Neuron (in vitro differentiated cells): ENCODE results near the gene TCF4.

ENCODE experiments used
- H2AFZ ChIP-seq: one replicate; pipeline ENCODE4 v1.6.1; 2013; ENCODE audit warnings: low read depth, mild to moderate bottlenecking, inconsistent platforms, low read length, moderate library complexity
- H3K27me3 ChIP-seq: one replicate; pipeline ENCODE4 v1.6.1; 2013; ENCODE audit warnings: low read length; ENCODE audit not compliant: insufficient read depth
- H3K36me3 ChIP-seq: one replicate; pipeline ENCODE4 v1.6.1; 2013; ENCODE audit warnings: low read length; ENCODE audit not compliant: insufficient read depth
- H3K4me1 ChIP-seq: one replicate; pipeline ENCODE4 v1.6.1; 2013; ENCODE audit warnings: low read length; ENCODE audit not compliant: insufficient read depth
- H3K4me3 ChIP-seq: 2 replicates; pipeline ENCODE4 v1.5.1; 2013; ENCODE audit warnings: mild to moderate bottlenecking, low read length, moderate library complexity
- H3K9me3 ChIP-seq: one replicate; pipeline ENCODE4 v1.6.1; 2013; ENCODE audit warnings: low read length

Gene TCF4

GRCh38 chr18:55523001-55523400 lies 65.0 kb downstream of the TCF4 start:
- Histone ChIP-seq H3K36me3 (no peaks in the 10 kb centered on the region), H2AFZ (no peak overlapping the region), H3K4me3 (no peak overlapping the region), H3K9me3 (no peaks in the 10 kb centered on the region), H3K4me1 (peaks cover 16% of the 10 kb centered on the region), H3K27me3 (no peaks in the 10 kb centered on the region)

GRCh38 chr18:55522011-55522410 lies 66.0 kb downstream of the TCF4 start:
- H3K4me3 ChIP-seq, result no peak overlapping the region
- H3K9me3 ChIP-seq, result no peaks in the 10 kb centered on the region
- H3K27me3 ChIP-seq, result no peaks in the 10 kb centered on the region
- H2AFZ ChIP-seq, result no peak overlapping the region
- H3K4me1 ChIP-seq, result peaks cover 16% of the 10 kb centered on the region
- H3K36me3 ChIP-seq, result no peaks in the 10 kb centered on the region

GRCh38 chr18:55517055-55517454 lies 70.9 kb downstream of the TCF4 start:
- Histone ChIP-seq H3K27me3 (no peaks in the 10 kb centered on the region), H2AFZ (no peak overlapping the region), H3K9me3 (no peaks in the 10 kb centered on the region), H3K4me1 (peaks cover 7% of the 10 kb centered on the region), H3K36me3 (no peaks in the 10 kb centered on the region), H3K4me3 (no peak overlapping the region)

- Histone ChIP-seq H3K4me1 (peaks cover 7% of the 10 kb centered on the region), H3K27me3 (no peaks in the 10 kb centered on the region), H2AFZ (no peak overlapping the region), H3K4me3 (no peak overlapping the region), H3K9me3 (no peaks in the 10 kb centered on the region), H3K36me3 (no peaks in the 10 kb centered on the region)
Observed at GRCh38 chr18:55515941-55516710, 71.9 kb downstream of the TCF4 start.

- Histone ChIP-seq H2AFZ (no peak overlapping the region), H3K4me1 (peaks cover 13% of the 10 kb centered on the region), H3K9me3 (no peaks in the 10 kb centered on the region), H3K4me3 (no peak overlapping the region), H3K27me3 (no peaks in the 10 kb centered on the region), H3K36me3 (no peaks in the 10 kb centered on the region)
Observed at GRCh38 chr18:55515214-55515613, 72.8 kb downstream of the TCF4 start.

GRCh38 chr18:55513161-55513560 lies 74.8 kb downstream of the TCF4 start:
- no peaks in the 10 kb centered on the region for H3K36me3 ChIP-seq
- H2AFZ ChIP-seq, result no peak overlapping the region
- H3K4me1 ChIP-seq, result peaks cover 20% of the 10 kb centered on the region
- no peaks in the 10 kb centered on the region for H3K9me3 ChIP-seq
- no peaks in the 10 kb centered on the region for H3K27me3 ChIP-seq
- H3K4me3 ChIP-seq, result no peak overlapping the region

- Histone ChIP-seq H3K27me3 (no peaks in the 10 kb centered on the region), H3K4me3 (no peak overlapping the region), H3K4me1 (peaks cover 20% of the 10 kb centered on the region), H3K9me3 (no peaks in the 10 kb centered on the region), H2AFZ (no peak overlapping the region), H3K36me3 (no peaks in the 10 kb centered on the region)
Observed at GRCh38 chr18:55511277-55511676, 76.7 kb downstream of the TCF4 start.

GRCh38 chr18:55510809-55511208 lies 77.2 kb downstream of the TCF4 start:
- Histone ChIP-seq H3K9me3 (no peaks in the 10 kb centered on the region), H2AFZ (no peak overlapping the region), H3K4me3 (no peak overlapping the region), H3K36me3 (no peaks in the 10 kb centered on the region), H3K27me3 (no peaks in the 10 kb centered on the region), H3K4me1 (peaks cover 20% of the 10 kb centered on the region)

- Histone ChIP-seq H2AFZ (no peak overlapping the region), H3K9me3 (no peaks in the 10 kb centered on the region), H3K4me1 (peaks cover 20% of the 10 kb centered on the region), H3K27me3 (no peaks in the 10 kb centered on the region), H3K36me3 (no peaks in the 10 kb centered on the region), H3K4me3 (no peak overlapping the region)
Observed at GRCh38 chr18:55509631-55510324, 78.2 kb downstream of the TCF4 start.

- Histone ChIP-seq H3K4me1 (peaks cover 20% of the 10 kb centered on the region), H2AFZ (no peak overlapping the region), H3K27me3 (no peaks in the 10 kb centered on the region), H3K36me3 (no peaks in the 10 kb centered on the region), H3K4me3 (no peak overlapping the region), H3K9me3 (no peaks in the 10 kb centered on the region)
Observed at GRCh38 chr18:55508651-55509050, 79.3 kb downstream of the TCF4 start.

- no peaks in the 10 kb centered on the region for H3K36me3 ChIP-seq
- H3K4me1 ChIP-seq, result peaks cover 30% of the 10 kb centered on the region
- H3K4me3 ChIP-seq, result no peak overlapping the region
- no peak overlapping the region for H2AFZ ChIP-seq
- no peaks in the 10 kb centered on the region for H3K27me3 ChIP-seq
- H3K9me3 ChIP-seq, result no peaks in the 10 kb centered on the region
Observed at GRCh38 chr18:55506074-55506473, 81.9 kb downstream of the TCF4 start.

GRCh38 chr18:55504808-55505207 lies 83.2 kb downstream of the TCF4 start:
- Histone ChIP-seq H2AFZ (no peak overlapping the region), H3K4me1 (peaks cover 27% of the 10 kb centered on the region), H3K27me3 (no peaks in the 10 kb centered on the region), H3K36me3 (no peaks in the 10 kb centered on the region), H3K9me3 (no peaks in the 10 kb centered on the region), H3K4me3 (no peak overlapping the region)

GRCh38 chr18:55503167-55503820 lies 84.7 kb downstream of the TCF4 start:
- no peak overlapping the region for H3K4me3 ChIP-seq
- H3K9me3 ChIP-seq, result no peaks in the 10 kb centered on the region
- H3K27me3 ChIP-seq, result no peaks in the 10 kb centered on the region
- H3K36me3 ChIP-seq, result no peaks in the 10 kb centered on the region
- no peak overlapping the region for H2AFZ ChIP-seq
- peaks cover 24% of the 10 kb centered on the region for H3K4me1 ChIP-seq
